ENCODE measurements around the gene RXYLT1. TPM values are rescaled to one million over a fixed set of nuclear protein-coding genes. Genes with fewer than 3 reads are reported as not detected.

Gene RXYLT1
- total RNA-seq, 1 experiment from 2014 or later: 21.1 TPM

DNA sequence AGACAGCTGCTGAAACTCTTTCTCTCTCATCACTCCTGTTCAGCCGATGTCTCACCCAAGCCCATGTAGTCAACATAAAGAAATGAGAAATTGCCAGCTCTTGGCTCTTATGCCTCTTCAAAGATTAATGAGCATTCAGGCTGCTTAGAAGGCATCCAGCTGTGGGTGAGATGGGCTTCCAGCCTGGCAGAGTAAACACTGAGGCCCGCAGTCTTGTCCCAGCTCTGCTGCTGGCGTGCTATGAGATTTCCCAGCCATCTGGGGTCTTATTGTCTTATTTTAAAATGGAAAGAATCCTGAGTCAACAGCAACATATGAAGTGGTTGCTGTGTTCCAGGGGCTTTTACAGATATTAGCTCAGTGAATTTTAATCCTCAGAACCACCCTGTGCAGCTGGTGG, 12.6 kb downstream of the RXYLT1 start:
- no peak overlapping the region for H3K4me3 ChIP-seq (ENCODE audit: low read depth, low read length, poor library complexity, severe bottlenecking)
- H3K4me1 ChIP-seq (ENCODE audit: insufficient read depth, low read length, poor library complexity, severe bottlenecking): no peaks in the 10 kb centered on the region
- no TSS peak for BruUV-seq (replicated peaks)
- H3K9me3 ChIP-seq (ENCODE audit: low read depth, low read length, poor library complexity, severe bottlenecking): no peaks in the 10 kb centered on the region
- no peaks in the 10 kb centered on the region for H3K27me3 ChIP-seq (replicated peaks; ENCODE audit: insufficient read depth, low read depth, low read length, poor library complexity)
- H3K27ac ChIP-seq (ENCODE audit: low read depth, low read length, poor library complexity, severe bottlenecking): no peak overlapping the region
- ChIA-PET POLR2A (ENCODE audit: low non-redundant PET) (no interaction called here), CTCF (no interaction called here)
- H3K36me3 ChIP-seq (ENCODE audit: insufficient read depth, low read length, poor library complexity, severe bottlenecking): no peaks in the 10 kb centered on the region
- no peak for DNase-seq (ENCODE audit: low spot score)
- intact Hi-C loops (cut with micrococcal nuclease; ENCODE audit: unreplicated experiment): no loop called here
- TF ChIP-seq EZH2 (IDR thresholded peaks at IDR 0.05; ENCODE audit: borderline replicate concordance, low read depth, low read length, poor library complexity, severe bottlenecking): no peak
- TF ChIP-seq, protein P1, sequence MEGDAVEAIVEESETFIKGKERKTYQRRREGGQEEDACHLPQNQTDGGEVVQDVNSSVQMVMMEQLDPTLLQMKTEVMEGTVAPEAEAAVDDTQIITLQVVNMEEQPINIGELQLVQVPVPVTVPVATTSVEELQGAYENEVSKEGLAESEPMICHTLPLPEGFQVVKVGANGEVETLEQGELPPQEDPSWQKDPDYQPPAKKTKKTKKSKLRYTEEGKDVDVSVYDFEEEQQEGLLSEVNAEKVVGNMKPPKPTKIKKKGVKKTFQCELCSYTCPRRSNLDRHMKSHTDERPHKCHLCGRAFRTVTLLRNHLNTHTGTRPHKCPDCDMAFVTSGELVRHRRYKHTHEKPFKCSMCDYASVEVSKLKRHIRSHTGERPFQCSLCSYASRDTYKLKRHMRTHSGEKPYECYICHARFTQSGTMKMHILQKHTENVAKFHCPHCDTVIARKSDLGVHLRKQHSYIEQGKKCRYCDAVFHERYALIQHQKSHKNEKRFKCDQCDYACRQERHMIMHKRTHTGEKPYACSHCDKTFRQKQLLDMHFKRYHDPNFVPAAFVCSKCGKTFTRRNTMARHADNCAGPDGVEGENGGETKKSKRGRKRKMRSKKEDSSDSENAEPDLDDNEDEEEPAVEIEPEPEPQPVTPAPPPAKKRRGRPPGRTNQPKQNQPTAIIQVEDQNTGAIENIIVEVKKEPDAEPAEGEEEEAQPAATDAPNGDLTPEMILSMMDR (conservative IDR thresholded peaks at IDR 0.05; ENCODE audit: low read depth, low read length): no peak

DNA sequence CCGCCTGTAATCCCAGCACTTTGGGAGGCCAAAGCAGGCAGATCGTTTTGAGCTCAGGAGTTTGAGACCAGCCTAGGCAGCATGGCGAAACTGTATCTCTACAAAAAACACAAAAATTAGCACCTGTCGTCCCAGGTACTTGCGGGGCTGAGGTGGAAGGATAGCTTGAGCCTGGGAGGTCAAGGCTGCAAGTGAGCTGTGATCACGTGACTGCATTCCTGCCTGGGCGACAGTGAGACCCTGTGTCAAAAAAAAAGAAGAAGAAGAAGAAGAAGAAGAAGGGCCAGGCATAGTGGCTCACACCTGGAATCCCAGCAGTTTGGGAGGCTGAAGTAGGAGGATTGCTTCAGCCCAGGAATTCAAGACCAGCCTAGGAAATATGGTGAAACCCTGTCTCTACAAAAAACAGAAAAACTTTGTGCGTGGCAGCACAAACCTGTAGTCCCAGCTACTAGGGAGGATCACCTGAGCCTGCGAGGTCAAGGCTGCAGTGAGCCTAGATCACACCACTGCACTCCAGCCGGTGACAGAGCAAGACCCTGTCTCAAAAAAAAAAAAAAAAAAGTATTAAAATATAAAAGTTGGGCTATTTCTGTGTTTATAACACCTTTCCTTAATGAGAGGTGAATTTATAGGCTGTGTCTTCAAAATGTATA, 15.5 kb downstream of the RXYLT1 start:
- Histone ChIP-seq H3K27me3 (replicated peaks; ENCODE audit: insufficient read depth, low read depth, low read length, poor library complexity) (no peaks in the 10 kb centered on the region), H3K9me3 (ENCODE audit: low read depth, low read length, poor library complexity, severe bottlenecking) (no peaks in the 10 kb centered on the region), H3K27ac (ENCODE audit: low read depth, low read length, poor library complexity, severe bottlenecking) (no peak overlapping the region), H3K4me3 (ENCODE audit: low read depth, low read length, poor library complexity, severe bottlenecking) (no peak overlapping the region), H3K4me1 (ENCODE audit: insufficient read depth, low read length, poor library complexity, severe bottlenecking) (no peaks in the 10 kb centered on the region), H3K36me3 (ENCODE audit: insufficient read depth, low read length, poor library complexity, severe bottlenecking) (no peaks in the 10 kb centered on the region)
- TF ChIP-seq EZH2 (IDR thresholded peaks at IDR 0.05; ENCODE audit: borderline replicate concordance, low read depth, low read length, poor library complexity, severe bottlenecking): no peak
- TF ChIP-seq, protein P1 (conservative IDR thresholded peaks at IDR 0.05; ENCODE audit: low read depth, low read length): no peak
- DNase-seq (ENCODE audit: low spot score): no peak
- intact Hi-C loops (cut with micrococcal nuclease; ENCODE audit: unreplicated experiment): no loop called here
- ChIA-PET POLR2A (ENCODE audit: low non-redundant PET) (no interaction called here), CTCF (no interaction called here)
- no TSS peak for BruUV-seq (replicated peaks)

DNA sequence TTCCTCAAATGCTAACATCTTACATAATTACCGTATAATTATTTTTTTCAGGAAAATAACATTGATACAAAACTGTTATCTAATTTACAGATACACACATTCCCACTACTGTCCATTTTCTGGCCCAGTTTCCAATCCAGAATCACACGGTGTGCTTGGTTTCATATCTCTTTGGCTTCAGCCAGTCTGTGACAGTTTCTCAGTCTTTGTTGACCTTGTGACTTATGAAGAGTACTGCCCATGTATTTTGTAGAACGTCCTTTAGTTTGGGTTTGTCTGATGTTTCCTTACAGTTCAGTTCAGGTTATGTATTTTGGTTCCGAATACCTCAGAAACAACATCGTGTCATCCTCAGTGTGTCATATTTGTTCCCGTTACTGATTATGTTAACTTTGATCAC, 16.2 kb downstream of the RXYLT1 start:
- no peak for TF ChIP-seq EZH2 (IDR thresholded peaks at IDR 0.05; ENCODE audit: borderline replicate concordance, low read depth, low read length, poor library complexity, severe bottlenecking)
- TF ChIP-seq, protein P1 (conservative IDR thresholded peaks at IDR 0.05; ENCODE audit: low read depth, low read length): no peak
- BruUV-seq (replicated peaks): no TSS peak
- no peak for DNase-seq (ENCODE audit: low spot score)
- CTCF ChIA-PET: no interaction called here
- no peaks in the 10 kb centered on the region for H3K27me3 ChIP-seq (replicated peaks; ENCODE audit: insufficient read depth, low read depth, low read length, poor library complexity)
- no peaks in the 10 kb centered on the region for H3K36me3 ChIP-seq (ENCODE audit: insufficient read depth, low read length, poor library complexity, severe bottlenecking)
- POLR2A ChIA-PET (ENCODE audit: low non-redundant PET): no interaction called here
- H3K4me3 ChIP-seq (ENCODE audit: low read depth, low read length, poor library complexity, severe bottlenecking): no peak overlapping the region
- intact Hi-C loops (cut with micrococcal nuclease; ENCODE audit: unreplicated experiment): no loop called here
- H3K9me3 ChIP-seq (ENCODE audit: low read depth, low read length, poor library complexity, severe bottlenecking): no peaks in the 10 kb centered on the region
- no peaks in the 10 kb centered on the region for H3K4me1 ChIP-seq (ENCODE audit: insufficient read depth, low read length, poor library complexity, severe bottlenecking)
- H3K27ac ChIP-seq (ENCODE audit: low read depth, low read length, poor library complexity, severe bottlenecking): no peak overlapping the region
